ENCODE data around the gene FLOT1. TPM values are rescaled to one million over a fixed set of nuclear protein-coding genes. Genes with fewer than 3 reads are reported as not detected.
A peak's percentile ranks its signal among the peaks of the same experiment; 100 is the strongest.

The FLOT1 gene
- total RNA-seq, 1 donor from 2014 or later = 175 TPM

GRCh38 chr6:30781743-30782424 is 39.4 kb upstream of the FLOT1 start:
- peak; percentile 84 for ATAC-seq
- Histone ChIP-seq H3K27ac (peak overlapping the region; percentile 86), H3K4me3 (peak overlapping the region; percentile 1), H3K36me3 (no peaks in the 10 kb centered on the region), H3K4me1 (peaks cover 53% of the 10 kb centered on the region), H3K27me3 (no peaks in the 10 kb centered on the region), H3K9me3 (no peaks in the 10 kb centered on the region)
- no peak for TF ChIP-seq CTCF (IDR thresholded peaks at IDR 0.05)
- DNase-seq = peak; percentile 96
- intact Hi-C loops (cut with DNase I) = no loop called here

- Histone ChIP-seq H3K27me3 (no peaks in the 10 kb centered on the region), H3K9me3 (no peaks in the 10 kb centered on the region), H3K4me1 (peaks cover 53% of the 10 kb centered on the region), H3K36me3 (no peaks in the 10 kb centered on the region), H3K27ac (peak overlapping the region; percentile 86), H3K4me3 (peak overlapping the region; percentile 1)
- intact Hi-C loops (cut with DNase I) = no loop called here
- DNase-seq (no peak), ATAC-seq (peak; percentile 40)
- TF ChIP-seq CTCF (IDR thresholded peaks at IDR 0.05) = no peak
Measured at GRCh38 chr6:30781395-30781742, 38.9 kb upstream of the FLOT1 start.

GRCh38 chr6:30780642-30780920 is 38.1 kb upstream of the FLOT1 start:
- Histone ChIP-seq H3K27me3 (no peaks in the 10 kb centered on the region), H3K9me3 (no peaks in the 10 kb centered on the region), H3K4me1 (peaks cover 53% of the 10 kb centered on the region), H3K4me3 (no peak overlapping the region), H3K36me3 (no peaks in the 10 kb centered on the region), H3K27ac (peak overlapping the region; percentile 86)
- DNase-seq (no peak), ATAC-seq (no peak)
- intact Hi-C loops (cut with DNase I) = no loop called here
- TF ChIP-seq CTCF (IDR thresholded peaks at IDR 0.05) = no peak

- no peaks in the 10 kb centered on the region for H3K36me3 ChIP-seq
- peak overlapping the region; percentile 65 for H3K27ac ChIP-seq
- peaks cover 53% of the 10 kb centered on the region for H3K4me1 ChIP-seq
- ATAC-seq (no peak), DNase-seq (no peak)
- H3K9me3 ChIP-seq = no peaks in the 10 kb centered on the region
- no peaks in the 10 kb centered on the region for H3K27me3 ChIP-seq
- H3K4me3 ChIP-seq = no peak overlapping the region
- no peak for TF ChIP-seq CTCF (IDR thresholded peaks at IDR 0.05)
- intact Hi-C loops (cut with DNase I) = no loop called here
Measured at GRCh38 chr6:30779850-30780641, 37.6 kb upstream of the FLOT1 start.

GRCh38 chr6:30778001-30778635 is 35.6 kb upstream of the FLOT1 start:
- H3K36me3 ChIP-seq = no peaks in the 10 kb centered on the region
- H3K4me1 ChIP-seq = peaks cover 53% of the 10 kb centered on the region
- no peak for DNase-seq
- no peak for TF ChIP-seq CTCF (IDR thresholded peaks at IDR 0.05)
- no peak overlapping the region for H3K4me3 ChIP-seq
- no peak for ATAC-seq
- peak overlapping the region; percentile 65 for H3K27ac ChIP-seq
- intact Hi-C loops (cut with DNase I) = no loop called here
- H3K27me3 ChIP-seq = no peaks in the 10 kb centered on the region
- no peaks in the 10 kb centered on the region for H3K9me3 ChIP-seq
